Stimulated activated CD4-positive, alpha-beta T cell treated with anti-CD3 and anti-CD28 coated beads, Interleukin-4, amount 100 ng/mL, for 1 hour (primary cell): ENCODE measurements around the gene HYAL1.
"Not testable (repeated sequence)": the region's sequence is repeated elsewhere in the genome, so short reads cannot be mapped to it uniquely, and the experiment has no call there.

Experiments
- DNase-seq: peaks from one replicate; pipeline ENCODE4 v3.0.0-alpha.2; 2020

HYAL1 gene

GRCh38 chr3:50318163-50318562 lies 14.8 kb upstream of the HYAL1 start:
- DNase-seq, result no peak

- no peak for DNase-seq
These were observed 13.9 kb upstream of the HYAL1 start for GRCh38 chr3:50317300-50317699.

- DNase-seq, result peak; percentile 60
These were observed 13.4 kb upstream of the HYAL1 start for GRCh38 chr3:50316657-50317242.

- no peak for DNase-seq
These were observed 11.4 kb upstream of the HYAL1 start for GRCh38 chr3:50314816-50315215.

GRCh38 chr3:50314342-50314741 lies 11.0 kb upstream of the HYAL1 start:
- DNase-seq, result no peak

GRCh38 chr3:50312041-50312440 lies 8.7 kb upstream of the HYAL1 start:
- not testable (repeated sequence) for DNase-seq

- DNase-seq, result no peak
These were observed 1.2 kb upstream of the HYAL1 start for GRCh38 chr3:50304601-50305000.

- no peak for DNase-seq
These were observed 1.0 kb downstream of the HYAL1 start for GRCh38 chr3:50302095-50303012.

- no peak for DNase-seq
These were observed 2.6 kb downstream of the HYAL1 start for GRCh38 chr3:50300681-50301254.

- no peak for DNase-seq
These were observed 3.3 kb downstream of the HYAL1 start for GRCh38 chr3:50299929-50300680.

- no peak for DNase-seq
These were observed 3.8 kb downstream of the HYAL1 start for GRCh38 chr3:50299638-50299928.

- peak; percentile 98 for DNase-seq
These were observed 4.3 kb downstream of the HYAL1 start, which contains the start of the genes HYAL3 and NAA80 for GRCh38 chr3:50298836-50299637. TSS of gene HYAL3 (minus strand) at chr3:50299405. CDS start at chr3:50295602, 3,803 bp downstream. TSS of gene NAA80 (minus strand) at chr3:50299405. CDS start at chr3:50297463, 1,942 bp downstream.

- no peak for DNase-seq
These were observed 5.3 kb downstream of the HYAL1 start for GRCh38 chr3:50297896-50298725.

- no peak for DNase-seq
These were observed 6.0 kb downstream of the HYAL1 start for GRCh38 chr3:50297384-50297775.

GRCh38 chr3:50296721-50297383 lies 6.5 kb downstream of the HYAL1 start:
- no peak for DNase-seq

- no peak for DNase-seq
These were observed 7.6 kb downstream of the HYAL1 start for GRCh38 chr3:50295553-50296431.

GRCh38 chr3:50294492-50295403 lies 8.6 kb downstream of the HYAL1 start:
- no peak for DNase-seq

- DNase-seq, result no peak
These were observed 9.3 kb downstream of the HYAL1 start for GRCh38 chr3:50294089-50294488.
